WTC11 (cell line): ENCODE data around the gene ENTREP1. TPM values are rescaled to one million over a fixed set of nuclear protein-coding genes. Genes with fewer than 3 reads are reported as not detected.

ENCODE experiments used
- ATAC-seq: fragments of 200-7000 bp; cut with Tn5 transposase; 2 replicates; pipeline ENCODE4 v1.10.0; 2021; ENCODE audit warnings: mild to moderate bottlenecking, moderate library complexity
- CTCF ChIA-PET: fragments of 300-600 bp; sonication (Branson Sonifier 250); formaldehyde crosslinking; loops from one replicate; lab custom pipeline; 2021; ENCODE audit warnings: antibody characterized with exemption; lab: Charles Lee
- POLR2A ChIA-PET: fragments of 350-600 bp; sonication (Branson Sonifier 250); formaldehyde crosslinking; loops from one replicate; lab custom pipeline; 2021; ENCODE audit warnings: antibody characterized with exemption; lab: Charles Lee
- DNase-seq: peaks from one replicate; pipeline ENCODE4 v3.0.0; 2021; ENCODE audit warnings: low spot score
- H3K27ac Mint-ChIP-seq: 2 replicates; pipeline ENCODE4 v1.8.0; 2021; ENCODE audit warnings: mixed read lengths
- H3K27me3 Mint-ChIP-seq: 2 replicates; pipeline ENCODE4 v1.8.0; 2021; ENCODE audit warnings: low read depth, mild to moderate bottlenecking, moderate library complexity, mixed read lengths
- H3K36me3 Mint-ChIP-seq: 2 replicates; pipeline ENCODE4 v1.8.0; 2021; ENCODE audit warnings: mixed read lengths
- H3K4me1 Mint-ChIP-seq: 2 replicates; pipeline ENCODE4 v1.8.0; 2022; ENCODE audit warnings: mixed read lengths
- H3K4me3 Mint-ChIP-seq: 2 replicates; pipeline ENCODE4 v1.8.0; 2021; ENCODE audit warnings: mild to moderate bottlenecking, moderate library complexity, mixed read lengths
- H3K9me3 Mint-ChIP-seq: 2 replicates; pipeline ENCODE4 v1.8.0; 2021; ENCODE audit warnings: mixed read lengths
- ETV6 ChIP-seq: sonication (generic); formaldehyde crosslinking; IDR thresholded peaks from 2 replicates; pipeline ENCODE4 v1.8.1; 2022; ENCODE audit warnings: mild to moderate bottlenecking, missing genetic modification reagents
- GTF2I ChIP-seq: fragments of 250-450 bp; sonication (Bioruptor Pico); conservative IDR thresholded peaks from 2 replicates; pipeline ENCODE4 v1.4.0; 2021; ENCODE audit warnings: mild to moderate bottlenecking
- IRF2 ChIP-seq: sonication (generic); formaldehyde crosslinking; IDR thresholded peaks from 2 replicates; pipeline ENCODE4 v1.8.0; 2022; ENCODE audit warnings: low read depth, missing genetic modification reagents, borderline replicate concordance
- JAZF1 ChIP-seq: fragments of 250-450 bp; sonication (Bioruptor Pico); IDR thresholded peaks from 2 replicates; pipeline ENCODE4 v1.9.0; 2021; ENCODE audit warnings: moderate library complexity, mild to moderate bottlenecking, inconsistent platforms
- JUN ChIP-seq: sonication (generic); formaldehyde crosslinking; IDR thresholded peaks from 2 replicates; pipeline ENCODE4 v1.8.0; 2023; ENCODE audit warnings: mild to moderate bottlenecking, missing genetic modification reagents
- MYBL2 ChIP-seq: sonication (generic); formaldehyde crosslinking; IDR thresholded peaks from 2 replicates; pipeline ENCODE4 v1.8.1; 2023; ENCODE audit warnings: mild to moderate bottlenecking, moderate library complexity, missing genetic modification reagents
- NFE2L1 ChIP-seq: sonication (generic); formaldehyde crosslinking; IDR thresholded peaks from 2 replicates; pipeline ENCODE4 v1.8.1; 2023; ENCODE audit warnings: missing genetic modification reagents
- RELA ChIP-seq: sonication (generic); formaldehyde crosslinking; IDR thresholded peaks from 2 replicates; pipeline ENCODE4 v1.8.1; 2022; ENCODE audit warnings: missing genetic modification reagents, mild to moderate bottlenecking, borderline replicate concordance
- TEAD4 ChIP-seq: sonication (generic); formaldehyde crosslinking; IDR thresholded peaks from 2 replicates; pipeline ENCODE4 v1.8.0; 2022; ENCODE audit warnings: mild to moderate bottlenecking, missing genetic modification reagents
- ZBTB21 ChIP-seq: sonication (generic); formaldehyde crosslinking; IDR thresholded peaks from 2 replicates; pipeline ENCODE4 v1.8.1; 2023; ENCODE audit warnings: mild to moderate bottlenecking, missing genetic modification reagents, borderline replicate concordance
- ZNF263 ChIP-seq: sonication (generic); formaldehyde crosslinking; IDR thresholded peaks from 2 replicates; pipeline ENCODE4 v1.8.1; 2022; ENCODE audit warnings: low read depth, mild to moderate bottlenecking, moderate library complexity, missing genetic modification reagents
- ZNF396 ChIP-seq: fragments of 250-450 bp; sonication (Bioruptor Pico); IDR thresholded peaks from 2 replicates; pipeline ENCODE4 v1.8.0; 2021; ENCODE audit warnings: mild to moderate bottlenecking, moderate library complexity, borderline replicate concordance
- ZNF416 ChIP-seq: fragments of 250-450 bp; sonication (Bioruptor Pico); IDR thresholded peaks from 2 replicates; pipeline ENCODE4 v1.9.0; 2021; ENCODE audit warnings: mild to moderate bottlenecking, inconsistent platforms
- ZNF671 ChIP-seq: fragments of 250-450 bp; sonication (Bioruptor Pico); IDR thresholded peaks from 2 replicates; pipeline ENCODE4 v1.8.0; 2021; ENCODE audit warnings: mild to moderate bottlenecking
- total RNA-seq: library from RNA; stranded (reverse); gene quantifications from 3 replicates; pipeline ENCODE4 v1.2.3, GENCODE V29; 2021
- TF ChIP-seq, protein P1 (sequence below): sonication (generic); formaldehyde crosslinking; IDR thresholded peaks from 2 replicates; pipeline ENCODE4 v1.8.1; 2022; ENCODE audit warnings: missing genetic modification reagents, borderline replicate concordance
- TF ChIP-seq, protein P2 (sequence below): sonication (generic); formaldehyde crosslinking; IDR thresholded peaks from 2 replicates; pipeline ENCODE4 v1.8.1; 2022; ENCODE audit warnings: low read depth, mild to moderate bottlenecking, moderate library complexity, missing genetic modification reagents, borderline replicate concordance
- TF ChIP-seq, protein P3 (sequence below): sonication (generic); formaldehyde crosslinking; IDR thresholded peaks from 2 replicates; pipeline ENCODE4 v1.8.0; 2023; ENCODE audit warnings: mild to moderate bottlenecking, missing genetic modification reagents
- TF ChIP-seq, protein P4 (sequence below): fragments of 250-450 bp; sonication (Bioruptor Pico); IDR thresholded peaks from 2 replicates; pipeline ENCODE4 v2.1.2; 2022; ENCODE audit warnings: mild to moderate bottlenecking, moderate library complexity
- TF ChIP-seq, protein P5 (sequence below): sonication (generic); formaldehyde crosslinking; conservative IDR thresholded peaks from 2 replicates; pipeline ENCODE4 v1.8.1; 2022; ENCODE audit warnings: mild to moderate bottlenecking, missing genetic modification reagents
- TF ChIP-seq, protein P6 (sequence below): sonication (generic); formaldehyde crosslinking; IDR thresholded peaks from 2 replicates; pipeline ENCODE4 v1.8.1; 2023; ENCODE audit warnings: mild to moderate bottlenecking, missing genetic modification reagents, borderline replicate concordance

The ENTREP1 gene
- total RNA-seq, 1 experiment from 2014 or later: 22.4 TPM

DNA sequence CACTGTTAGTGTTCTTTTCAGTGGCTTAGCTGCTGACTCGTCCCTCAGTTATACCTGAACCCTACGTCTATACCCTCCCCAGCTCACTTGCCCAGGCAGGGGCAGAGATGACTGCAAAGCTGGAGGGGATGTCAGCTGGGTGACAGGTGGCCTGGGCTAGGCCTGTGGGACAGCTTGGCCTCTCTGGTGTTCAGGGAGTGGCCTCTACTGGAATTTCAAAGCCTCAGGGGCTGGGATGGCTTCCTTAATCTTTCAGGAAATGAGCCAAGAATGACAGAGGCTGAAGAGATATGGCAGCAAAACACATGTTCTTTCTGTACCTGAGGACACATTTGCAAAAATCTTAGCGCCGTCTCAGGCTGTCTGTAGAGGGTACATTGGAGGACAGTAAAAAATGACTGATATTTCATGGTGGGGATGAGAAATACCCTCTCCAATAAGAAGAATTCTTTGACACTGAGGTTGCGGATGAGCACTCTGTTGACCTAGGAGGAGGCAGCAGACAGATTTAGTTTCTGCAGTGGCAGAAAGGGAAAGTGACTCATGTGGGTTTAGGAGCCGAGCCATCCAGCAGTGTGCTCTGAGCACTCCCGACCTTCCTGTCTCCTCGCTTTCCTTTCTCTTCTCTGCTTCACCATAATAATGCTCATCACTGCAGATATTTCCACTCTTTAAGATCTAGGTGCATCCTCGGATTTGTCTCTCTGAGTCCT lies 54.4 kb downstream of the ENTREP1 start (continued):
- TF ChIP-seq TEAD4 (CRISPR knock-in tag): no peak
- TF ChIP-seq JAZF1: no peak
- TF ChIP-seq ZNF416 (CRISPR knock-in tag): no peak
- no peak for TF ChIP-seq JUN (CRISPR knock-in tag)
- no peak for TF ChIP-seq IRF2 (CRISPR knock-in tag)
- no peak for TF ChIP-seq NFE2L1 (CRISPR knock-in tag)
- no peak for TF ChIP-seq ZNF671 (CRISPR knock-in tag)
- TF ChIP-seq, protein P1, sequence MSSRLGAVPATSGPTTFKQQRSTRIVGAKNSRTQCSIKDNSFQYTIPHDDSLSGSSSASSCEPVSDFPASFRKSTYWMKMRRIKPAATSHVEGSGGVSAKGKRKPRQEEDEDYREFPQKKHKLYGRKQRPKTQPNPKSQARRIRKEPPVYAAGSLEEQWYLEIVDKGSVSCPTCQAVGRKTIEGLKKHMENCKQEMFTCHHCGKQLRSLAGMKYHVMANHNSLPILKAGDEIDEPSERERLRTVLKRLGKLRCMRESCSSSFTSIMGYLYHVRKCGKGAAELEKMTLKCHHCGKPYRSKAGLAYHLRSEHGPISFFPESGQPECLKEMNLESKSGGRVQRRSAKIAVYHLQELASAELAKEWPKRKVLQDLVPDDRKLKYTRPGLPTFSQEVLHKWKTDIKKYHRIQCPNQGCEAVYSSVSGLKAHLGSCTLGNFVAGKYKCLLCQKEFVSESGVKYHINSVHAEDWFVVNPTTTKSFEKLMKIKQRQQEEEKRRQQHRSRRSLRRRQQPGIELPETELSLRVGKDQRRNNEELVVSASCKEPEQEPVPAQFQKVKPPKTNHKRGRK (CRISPR knock-in tag): no peak
- TF ChIP-seq, all 79 proteins: peak for 0

DNA sequence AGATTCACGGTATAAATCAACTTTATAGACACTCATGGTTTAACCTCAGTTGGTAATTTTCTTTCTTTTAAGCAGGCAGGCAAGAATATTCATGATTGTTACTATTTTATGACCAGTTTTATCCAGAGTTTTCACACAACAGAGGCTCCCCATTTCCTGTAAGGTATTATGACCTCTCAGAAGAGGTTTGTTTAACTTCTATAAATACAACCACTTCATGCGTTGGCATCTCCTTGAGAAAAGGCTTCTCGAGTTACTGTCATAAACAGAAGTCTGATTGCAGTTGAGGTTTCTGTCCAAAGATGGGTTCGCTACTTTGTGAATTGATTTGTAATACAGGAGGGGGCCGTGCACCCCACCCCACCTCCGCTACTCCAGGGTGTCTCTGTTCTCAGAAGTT lies 55.3 kb downstream of the ENTREP1 start:
- POLR2A ChIA-PET: no interaction called here
- peaks cover 46% of the 10 kb centered on the region for H3K36me3 Mint-ChIP-seq
- TF ChIP-seq, protein P2, sequence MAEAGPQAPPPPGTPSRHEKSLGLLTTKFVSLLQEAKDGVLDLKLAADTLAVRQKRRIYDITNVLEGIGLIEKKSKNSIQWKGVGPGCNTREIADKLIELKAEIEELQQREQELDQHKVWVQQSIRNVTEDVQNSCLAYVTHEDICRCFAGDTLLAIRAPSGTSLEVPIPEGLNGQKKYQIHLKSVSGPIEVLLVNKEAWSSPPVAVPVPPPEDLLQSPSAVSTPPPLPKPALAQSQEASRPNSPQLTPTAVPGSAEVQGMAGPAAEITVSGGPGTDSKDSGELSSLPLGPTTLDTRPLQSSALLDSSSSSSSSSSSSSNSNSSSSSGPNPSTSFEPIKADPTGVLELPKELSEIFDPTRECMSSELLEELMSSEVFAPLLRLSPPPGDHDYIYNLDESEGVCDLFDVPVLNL (CRISPR knock-in tag): no peak
- no peak for TF ChIP-seq RELA

DNA sequence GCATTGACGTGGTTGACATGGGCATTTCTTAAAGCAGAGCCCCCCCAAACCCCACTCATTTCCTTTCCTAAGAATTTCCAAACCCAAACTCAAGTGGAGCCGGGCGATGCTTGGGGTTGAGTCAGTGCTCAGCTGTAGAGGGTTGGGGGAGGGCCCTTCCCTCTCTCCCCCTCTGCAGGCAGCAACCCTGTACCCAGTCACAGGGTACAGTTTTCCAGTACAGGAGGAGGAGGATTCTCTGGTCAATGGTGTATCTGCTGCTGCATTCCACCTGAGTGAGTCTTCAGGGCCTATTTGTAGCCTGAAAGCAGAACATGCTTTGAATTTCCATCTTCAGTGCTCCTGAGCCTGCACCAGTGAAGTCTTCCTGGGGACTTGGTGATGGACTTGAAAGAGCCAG lies 55.8 kb downstream of the ENTREP1 start:
- ATAC-seq: no peak
- TF ChIP-seq, protein P3, sequence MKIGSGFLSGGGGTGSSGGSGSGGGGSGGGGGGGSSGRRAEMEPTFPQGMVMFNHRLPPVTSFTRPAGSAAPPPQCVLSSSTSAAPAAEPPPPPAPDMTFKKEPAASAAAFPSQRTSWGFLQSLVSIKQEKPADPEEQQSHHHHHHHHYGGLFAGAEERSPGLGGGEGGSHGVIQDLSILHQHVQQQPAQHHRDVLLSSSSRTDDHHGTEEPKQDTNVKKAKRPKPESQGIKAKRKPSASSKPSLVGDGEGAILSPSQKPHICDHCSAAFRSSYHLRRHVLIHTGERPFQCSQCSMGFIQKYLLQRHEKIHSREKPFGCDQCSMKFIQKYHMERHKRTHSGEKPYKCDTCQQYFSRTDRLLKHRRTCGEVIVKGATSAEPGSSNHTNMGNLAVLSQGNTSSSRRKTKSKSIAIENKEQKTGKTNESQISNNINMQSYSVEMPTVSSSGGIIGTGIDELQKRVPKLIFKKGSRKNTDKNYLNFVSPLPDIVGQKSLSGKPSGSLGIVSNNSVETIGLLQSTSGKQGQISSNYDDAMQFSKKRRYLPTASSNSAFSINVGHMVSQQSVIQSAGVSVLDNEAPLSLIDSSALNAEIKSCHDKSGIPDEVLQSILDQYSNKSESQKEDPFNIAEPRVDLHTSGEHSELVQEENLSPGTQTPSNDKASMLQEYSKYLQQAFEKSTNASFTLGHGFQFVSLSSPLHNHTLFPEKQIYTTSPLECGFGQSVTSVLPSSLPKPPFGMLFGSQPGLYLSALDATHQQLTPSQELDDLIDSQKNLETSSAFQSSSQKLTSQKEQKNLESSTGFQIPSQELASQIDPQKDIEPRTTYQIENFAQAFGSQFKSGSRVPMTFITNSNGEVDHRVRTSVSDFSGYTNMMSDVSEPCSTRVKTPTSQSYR (CRISPR knock-in tag): no peak
- TF ChIP-seq GTF2I (CRISPR knock-in tag) (no peak), JUN (CRISPR knock-in tag) (no peak), IRF2 (CRISPR knock-in tag) (no peak), ZNF263 (CRISPR knock-in tag) (no peak), ETV6 (CRISPR knock-in tag) (no peak), MYBL2 (CRISPR knock-in tag) (no peak), ZNF396 (no peak), ZBTB21 (no peak)
- TF ChIP-seq, protein P4, sequence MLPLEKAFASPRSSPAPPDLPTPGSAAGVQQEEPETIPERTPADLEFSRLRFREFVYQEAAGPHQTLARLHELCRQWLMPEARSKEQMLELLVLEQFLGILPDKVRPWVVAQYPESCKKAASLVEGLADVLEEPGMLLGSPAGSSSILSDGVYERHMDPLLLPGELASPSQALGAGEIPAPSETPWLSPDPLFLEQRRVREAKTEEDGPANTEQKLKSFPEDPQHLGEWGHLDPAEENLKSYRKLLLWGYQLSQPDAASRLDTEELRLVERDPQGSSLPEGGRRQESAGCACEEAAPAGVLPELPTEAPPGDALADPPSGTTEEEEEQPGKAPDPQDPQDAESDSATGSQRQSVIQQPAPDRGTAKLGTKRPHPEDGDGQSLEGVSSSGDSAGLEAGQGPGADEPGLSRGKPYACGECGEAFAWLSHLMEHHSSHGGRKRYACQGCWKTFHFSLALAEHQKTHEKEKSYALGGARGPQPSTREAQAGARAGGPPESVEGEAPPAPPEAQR (CRISPR knock-in tag): no peak
- TF ChIP-seq, protein P5, sequence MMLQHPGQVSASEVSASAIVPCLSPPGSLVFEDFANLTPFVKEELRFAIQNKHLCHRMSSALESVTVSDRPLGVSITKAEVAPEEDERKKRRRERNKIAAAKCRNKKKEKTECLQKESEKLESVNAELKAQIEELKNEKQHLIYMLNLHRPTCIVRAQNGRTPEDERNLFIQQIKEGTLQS (CRISPR knock-in tag): no peak
- TF ChIP-seq, protein P6, sequence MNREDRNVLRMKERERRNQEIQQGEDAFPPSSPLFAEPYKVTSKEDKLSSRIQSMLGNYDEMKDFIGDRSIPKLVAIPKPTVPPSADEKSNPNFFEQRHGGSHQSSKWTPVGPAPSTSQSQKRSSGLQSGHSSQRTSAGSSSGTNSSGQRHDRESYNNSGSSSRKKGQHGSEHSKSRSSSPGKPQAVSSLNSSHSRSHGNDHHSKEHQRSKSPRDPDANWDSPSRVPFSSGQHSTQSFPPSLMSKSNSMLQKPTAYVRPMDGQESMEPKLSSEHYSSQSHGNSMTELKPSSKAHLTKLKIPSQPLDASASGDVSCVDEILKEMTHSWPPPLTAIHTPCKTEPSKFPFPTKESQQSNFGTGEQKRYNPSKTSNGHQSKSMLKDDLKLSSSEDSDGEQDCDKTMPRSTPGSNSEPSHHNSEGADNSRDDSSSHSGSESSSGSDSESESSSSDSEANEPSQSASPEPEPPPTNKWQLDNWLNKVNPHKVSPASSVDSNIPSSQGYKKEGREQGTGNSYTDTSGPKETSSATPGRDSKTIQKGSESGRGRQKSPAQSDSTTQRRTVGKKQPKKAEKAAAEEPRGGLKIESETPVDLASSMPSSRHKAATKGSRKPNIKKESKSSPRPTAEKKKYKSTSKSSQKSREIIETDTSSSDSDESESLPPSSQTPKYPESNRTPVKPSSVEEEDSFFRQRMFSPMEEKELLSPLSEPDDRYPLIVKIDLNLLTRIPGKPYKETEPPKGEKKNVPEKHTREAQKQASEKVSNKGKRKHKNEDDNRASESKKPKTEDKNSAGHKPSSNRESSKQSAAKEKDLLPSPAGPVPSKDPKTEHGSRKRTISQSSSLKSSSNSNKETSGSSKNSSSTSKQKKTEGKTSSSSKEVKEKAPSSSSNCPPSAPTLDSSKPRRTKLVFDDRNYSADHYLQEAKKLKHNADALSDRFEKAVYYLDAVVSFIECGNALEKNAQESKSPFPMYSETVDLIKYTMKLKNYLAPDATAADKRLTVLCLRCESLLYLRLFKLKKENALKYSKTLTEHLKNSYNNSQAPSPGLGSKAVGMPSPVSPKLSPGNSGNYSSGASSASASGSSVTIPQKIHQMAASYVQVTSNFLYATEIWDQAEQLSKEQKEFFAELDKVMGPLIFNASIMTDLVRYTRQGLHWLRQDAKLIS (CRISPR knock-in tag): no peak

More for the DNA sequence above, 55.3 kb downstream of the ENTREP1 start:
- ATAC-seq (no peak), DNase-seq (no peak)
- Mint-ChIP-seq H3K9me3 (no peaks in the 10 kb centered on the region), H3K4me1 (peaks cover 21% of the 10 kb centered on the region), H3K4me3 (no peak overlapping the region), H3K27ac (no peak overlapping the region), H3K27me3 (no peaks in the 10 kb centered on the region)
- CTCF ChIA-PET: no interaction called here

More for the DNA sequence above, 55.8 kb downstream of the ENTREP1 start:
- Mint-ChIP-seq H3K27me3 (no peaks in the 10 kb centered on the region), H3K4me1 (peaks cover 25% of the 10 kb centered on the region), H3K27ac (no peak overlapping the region), H3K4me3 (no peak overlapping the region), H3K9me3 (no peaks in the 10 kb centered on the region), H3K36me3 (peaks cover 44% of the 10 kb centered on the region)
- CTCF ChIA-PET: no interaction called here
- no peak for DNase-seq
- POLR2A ChIA-PET: no interaction called here
